SIG-M5 treated with dmso at 0.1 percent for 504 hours (cell line): ENCODE data around the gene BMP6.
A peak's percentile ranks its signal among the peaks of the same experiment; 100 is the strongest.

Experiments
- DNase-seq: peaks from one replicate; lab custom pipeline; 2025; ENCODE audit not compliant: unreplicated experiment; lab: John Stamatoyannopoulos, UW

The BMP6 gene

DNA sequence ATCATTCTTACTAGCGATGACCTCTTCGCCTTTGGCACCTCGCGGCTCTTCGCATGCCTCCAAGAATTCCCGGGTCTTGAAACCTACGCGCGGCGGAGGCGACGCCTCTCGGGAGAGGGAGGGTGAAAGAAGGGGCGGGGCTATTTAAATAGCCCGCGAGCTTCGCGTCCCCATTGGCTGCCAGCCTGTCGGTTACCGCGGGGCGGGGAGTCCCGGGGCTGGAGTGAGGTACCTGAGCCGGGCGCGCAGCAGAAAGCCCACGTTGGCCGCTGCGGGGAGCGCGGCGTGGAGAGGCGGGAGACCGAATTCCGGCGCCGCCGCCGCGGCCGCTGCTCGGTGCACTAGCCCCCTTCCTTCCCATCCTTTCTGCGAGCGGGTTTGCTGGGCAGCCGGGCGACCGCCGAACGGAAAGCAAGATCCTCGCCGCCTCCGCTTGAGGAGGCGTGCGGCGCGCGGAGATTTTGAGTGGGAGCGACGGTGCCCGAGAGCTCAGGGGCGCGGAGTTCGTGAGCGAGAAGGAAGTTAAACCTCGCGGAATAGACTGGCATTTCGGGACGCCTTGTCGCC is at the start of gene BMP6:
Gene BMP6 (plus strand): TSS at position 251 of the 567 bp plus-strand sequence. CDS start 857 bp downstream, outside the sequence.
- peak; percentile 69 for DNase-seq

GRCh38 chr6:7677229-7677628 is 48.7 kb upstream of the BMP6 start:
- DNase-seq = no peak

DNA sequence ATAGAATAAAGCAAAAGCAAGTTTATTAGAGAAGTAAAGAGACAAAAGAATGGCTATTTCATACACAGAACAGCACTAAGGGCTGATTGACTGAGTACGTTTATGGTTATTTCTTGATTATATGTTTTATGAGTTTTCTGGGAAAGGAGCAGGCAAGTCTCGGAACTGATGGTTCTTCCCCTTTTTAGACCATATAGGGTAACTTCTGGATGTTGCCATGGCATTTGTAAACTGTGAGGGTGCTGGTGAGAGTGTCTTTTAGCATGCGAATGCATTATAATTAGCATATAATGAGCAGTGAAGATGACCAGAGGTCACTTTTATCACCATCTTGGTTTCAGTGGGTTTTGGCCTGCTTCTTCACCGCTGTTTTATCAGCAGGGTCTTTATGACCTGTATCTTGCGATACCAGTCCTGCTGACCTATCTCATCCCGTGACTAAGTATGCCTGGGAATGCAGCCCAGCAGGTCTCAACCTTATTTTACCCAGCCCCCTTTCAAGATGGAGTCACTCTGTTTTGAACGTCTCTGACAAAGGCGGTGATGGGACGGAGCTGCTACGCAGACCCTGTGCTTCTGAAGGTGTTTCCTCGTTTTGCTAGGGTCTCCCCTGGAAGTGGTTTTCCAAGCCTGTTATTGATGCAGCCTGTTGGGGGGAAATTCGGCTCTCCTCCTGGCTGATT is 45.4 kb upstream of the BMP6 start:
- no peak for DNase-seq

- no peak for DNase-seq
Observed at GRCh38 chr6:7681449-7681848, 44.5 kb upstream of the BMP6 start.

DNA sequence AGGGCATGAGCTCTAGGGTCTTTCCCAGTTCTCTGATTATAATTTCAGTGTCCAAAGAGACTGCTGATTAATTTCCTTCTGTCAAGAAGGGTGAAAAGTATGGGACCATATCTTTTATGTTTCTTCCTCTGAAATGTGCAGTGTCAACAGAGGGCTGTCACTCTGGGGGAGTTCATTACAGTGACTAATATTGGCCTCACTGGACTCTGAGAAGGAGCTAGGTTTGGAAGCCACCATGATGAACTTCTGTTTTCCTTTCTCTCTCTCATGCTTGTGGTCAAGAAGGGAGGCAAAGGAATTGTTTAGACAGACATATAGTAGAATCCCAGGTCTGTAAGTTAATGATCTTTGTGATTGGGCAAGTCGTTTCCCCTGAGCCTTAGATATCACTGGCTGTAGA is 41.8 kb upstream of the BMP6 start:
- DNase-seq = no peak

DNA sequence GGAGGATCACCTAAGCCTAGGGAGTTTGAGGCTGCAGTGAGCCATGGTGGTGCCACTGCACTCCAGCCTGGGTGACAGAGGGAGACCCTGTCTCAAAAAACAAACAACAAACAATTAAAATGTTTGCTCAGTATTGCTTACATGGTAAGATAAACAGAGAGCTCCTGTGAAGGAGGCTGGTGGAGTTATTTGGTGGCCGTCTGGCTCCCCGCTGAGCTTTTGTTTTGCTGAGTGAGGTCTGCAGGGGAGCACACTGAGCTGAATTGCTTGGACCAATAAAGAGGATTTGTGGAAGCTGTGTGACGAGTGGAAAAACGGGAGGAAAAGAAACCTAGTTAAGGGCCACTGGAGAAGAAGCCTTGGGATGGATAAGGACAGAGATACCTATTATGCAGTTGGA is 41.1 kb upstream of the BMP6 start:
- DNase-seq = no peak

GRCh38 chr6:7685276-7685675 is 40.6 kb upstream of the BMP6 start:
- DNase-seq = no peak

DNA sequence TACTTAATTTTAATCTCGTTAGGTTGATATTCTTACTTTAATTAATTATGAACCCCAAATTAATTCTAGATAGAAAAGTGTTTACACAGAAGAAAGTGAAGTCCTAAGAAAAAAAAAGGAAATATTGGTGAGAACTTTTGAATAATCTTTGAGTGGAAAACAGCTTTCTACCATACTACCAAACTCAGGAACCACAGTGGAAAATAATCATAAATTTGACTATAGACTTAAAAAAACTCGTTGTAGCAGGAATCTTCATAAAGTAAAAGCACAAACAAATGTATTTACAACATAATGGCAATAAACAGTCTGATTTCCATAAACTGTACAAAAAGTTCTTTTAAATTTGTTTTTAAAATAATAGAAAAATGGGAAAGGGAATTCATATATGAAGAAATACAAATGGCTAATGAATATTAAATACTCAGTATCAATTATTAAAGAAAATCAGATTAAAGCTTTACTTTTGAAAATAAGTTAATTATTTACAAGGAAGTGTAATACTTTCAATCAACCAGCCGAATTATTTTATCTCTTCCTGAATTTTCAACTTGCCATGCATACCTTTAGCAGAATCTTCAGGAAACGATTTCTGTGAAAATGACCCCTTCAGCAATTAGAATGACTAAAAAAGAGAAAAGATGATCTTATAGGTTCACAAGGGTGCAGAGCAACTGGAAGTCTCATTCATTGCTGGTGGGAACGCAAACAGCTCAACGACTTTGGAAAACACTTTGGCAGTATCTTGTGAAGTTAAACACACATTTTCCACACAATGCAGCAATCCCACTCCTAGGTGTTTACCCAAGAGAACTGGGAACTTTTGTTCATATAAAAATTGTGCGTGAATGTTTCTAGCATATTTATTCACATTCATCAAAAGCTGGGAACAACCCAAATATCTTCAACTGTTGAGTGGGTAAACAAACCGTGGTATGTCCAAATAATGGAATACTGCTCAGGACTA is 38.5 kb upstream of the BMP6 start:
- no peak for DNase-seq

GRCh38 chr6:7691021-7691420 is 34.9 kb upstream of the BMP6 start:
- no peak for DNase-seq

GRCh38 chr6:7691675-7692452 is 34.0 kb upstream of the BMP6 start:
- no peak for DNase-seq

- no peak for DNase-seq
Observed at GRCh38 chr6:7692453-7692784, 33.5 kb upstream of the BMP6 start.

DNA sequence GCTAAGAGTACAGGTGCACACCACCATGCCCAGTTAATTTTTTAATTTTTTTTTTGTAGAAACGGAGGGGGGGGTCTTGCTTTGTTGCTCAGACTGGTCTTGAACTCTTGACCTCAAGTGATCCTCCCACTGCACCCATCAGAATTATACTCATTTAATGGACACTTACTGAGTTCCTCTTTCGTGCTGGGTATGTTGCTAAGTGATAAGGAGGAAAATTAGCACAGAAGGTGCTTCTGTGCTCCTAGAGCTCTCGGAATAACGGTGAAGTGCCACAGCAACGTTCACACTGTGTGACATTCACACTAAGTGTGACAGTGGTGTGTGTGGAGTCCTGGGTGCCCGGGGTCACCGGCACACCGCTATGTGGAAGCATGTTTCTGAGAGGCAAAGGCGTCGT is 32.1 kb upstream of the BMP6 start:
- DNase-seq = no peak

GRCh38 chr6:7696061-7696460 is 29.8 kb upstream of the BMP6 start:
- no peak for DNase-seq

DNA sequence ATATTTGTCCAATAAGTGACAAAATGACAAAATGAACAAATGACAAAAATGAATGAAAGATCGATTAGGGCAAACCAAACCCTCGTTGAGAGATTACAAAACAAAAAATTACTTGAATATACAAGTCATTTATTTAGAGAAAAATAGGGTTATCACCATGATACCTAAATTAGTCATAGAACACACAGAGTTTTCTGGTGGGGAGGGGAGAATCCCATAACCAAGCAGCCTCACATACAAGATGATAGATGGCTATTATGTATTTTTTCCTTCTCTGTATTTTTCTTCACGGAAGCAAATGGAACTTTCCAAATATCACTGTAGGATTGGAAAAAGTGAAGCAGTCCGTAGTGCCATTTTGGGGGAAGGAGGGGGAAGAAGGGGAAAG is 28.5 kb upstream of the BMP6 start:
- no peak for DNase-seq

DNA sequence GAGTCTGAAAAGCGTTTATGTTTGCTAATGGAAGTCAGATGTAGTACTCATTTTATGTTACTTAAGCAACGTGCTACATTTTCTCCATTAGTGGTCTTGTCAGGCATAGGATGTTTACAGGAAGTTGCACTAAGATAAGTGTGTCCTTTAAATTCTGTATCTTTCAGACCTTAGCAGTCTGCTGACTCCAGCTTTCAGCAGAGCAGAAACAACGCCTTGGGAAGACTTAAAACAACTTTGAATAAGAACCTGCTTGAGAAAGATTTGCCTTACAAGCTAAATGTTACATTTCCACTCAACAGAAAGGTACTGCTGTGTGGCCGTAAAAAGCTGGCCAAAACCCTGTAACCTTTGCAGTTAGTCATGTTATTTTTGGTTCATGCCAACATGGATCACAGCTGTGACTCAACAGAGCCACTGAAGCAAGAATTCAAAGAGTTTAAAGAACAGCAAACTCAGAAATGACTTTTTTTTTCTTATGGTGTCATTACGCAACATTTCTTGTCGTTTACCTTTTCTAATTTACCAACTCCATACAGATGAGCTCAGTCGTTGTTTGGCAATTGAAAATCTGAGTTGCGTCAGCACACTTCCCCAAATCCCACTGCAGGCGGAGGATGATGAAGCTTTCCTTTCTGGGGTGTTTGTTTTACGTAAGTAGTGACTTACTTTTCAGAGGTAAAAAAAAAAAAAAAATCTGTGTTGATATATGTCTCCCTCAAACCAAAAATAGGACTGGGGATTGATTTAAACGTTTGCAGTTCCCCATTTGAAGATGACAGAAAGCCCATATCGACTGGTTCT is 27.9 kb upstream of the BMP6 start:
- peak; percentile 92 for DNase-seq

- peak; percentile 36 for DNase-seq
Observed at GRCh38 chr6:7701212-7701834, 24.6 kb upstream of the BMP6 start.

GRCh38 chr6:7703148-7703680 is 22.7 kb upstream of the BMP6 start:
- DNase-seq = no peak

DNA sequence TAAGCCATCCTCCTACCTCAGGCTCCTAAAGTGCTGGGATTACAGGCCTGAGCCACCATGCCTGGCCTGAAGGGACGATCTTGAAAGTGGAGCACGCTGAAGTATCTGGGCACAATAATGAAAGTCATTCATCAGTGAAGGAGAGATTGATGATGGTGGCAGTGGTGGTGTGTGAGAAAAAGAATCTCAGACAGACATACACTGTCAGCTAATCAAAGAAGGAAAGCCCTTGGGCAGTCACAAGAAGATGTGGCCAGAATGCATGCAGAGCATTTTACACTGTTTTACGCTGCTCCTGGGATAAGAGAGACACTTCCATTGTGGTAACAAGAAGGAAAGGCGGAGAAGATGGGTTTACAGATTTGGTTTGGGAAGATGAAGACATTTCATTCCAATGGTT is 20.4 kb upstream of the BMP6 start:
- DNase-seq = no peak

DNA sequence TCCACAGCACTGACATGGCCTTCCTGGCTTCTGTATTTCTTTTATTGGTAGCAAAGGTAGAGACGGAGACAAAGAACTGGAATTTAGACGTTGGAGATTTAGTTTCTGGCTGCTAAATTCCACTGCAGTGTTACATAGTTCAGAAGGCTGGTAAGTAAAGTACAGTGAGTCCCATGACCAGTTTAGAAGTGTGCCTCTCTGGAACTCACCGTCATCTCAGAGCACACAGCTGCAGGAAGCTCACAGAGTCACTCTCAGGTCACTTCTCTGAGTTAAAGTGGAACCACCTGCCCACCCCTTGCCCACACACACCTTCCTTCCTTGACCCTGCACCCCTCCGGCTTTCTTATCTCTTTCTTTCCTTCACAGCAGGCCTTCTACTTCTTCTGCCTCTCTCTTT is 19.6 kb upstream of the BMP6 start:
- no peak for DNase-seq

GRCh38 chr6:7707787-7708186 is 18.1 kb upstream of the BMP6 start:
- no peak for DNase-seq
